HG03159 (cell line): ENCODE measurements around the gene DIRAS1.
"Not testable (repeated sequence)": the region's sequence is repeated elsewhere in the genome, so short reads cannot be mapped to it uniquely, and the experiment has no call there.

Experiments used
- ATAC-seq: cut with Tn5 transposase; IDR thresholded peaks from one replicate; pipeline ENCODE4 v1.9.1; 2021; ENCODE audit warnings: mild to moderate bottlenecking, moderate library complexity; ENCODE audit not compliant: unreplicated experiment

Gene DIRAS1

DNA sequence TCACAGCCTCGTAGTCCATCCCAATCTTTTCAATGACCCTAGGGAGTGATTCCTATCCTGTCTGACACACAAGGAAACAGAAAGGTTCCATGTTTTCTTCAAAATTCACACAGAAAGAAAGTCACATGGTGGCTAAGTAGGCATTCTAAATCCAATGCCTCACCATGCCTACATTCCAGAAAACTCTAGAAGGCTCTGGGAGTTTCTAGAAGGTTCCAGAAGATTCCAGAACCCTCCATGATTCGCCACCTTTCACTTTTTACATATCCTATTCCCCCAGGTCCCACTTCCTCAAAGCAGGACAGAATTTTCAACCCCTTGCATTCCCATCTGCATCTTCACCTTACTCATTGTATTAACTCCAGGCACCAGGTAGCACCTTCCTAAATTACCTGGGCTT lies 41.7 kb downstream of the DIRAS1 start:
- no peak for ATAC-seq

DNA sequence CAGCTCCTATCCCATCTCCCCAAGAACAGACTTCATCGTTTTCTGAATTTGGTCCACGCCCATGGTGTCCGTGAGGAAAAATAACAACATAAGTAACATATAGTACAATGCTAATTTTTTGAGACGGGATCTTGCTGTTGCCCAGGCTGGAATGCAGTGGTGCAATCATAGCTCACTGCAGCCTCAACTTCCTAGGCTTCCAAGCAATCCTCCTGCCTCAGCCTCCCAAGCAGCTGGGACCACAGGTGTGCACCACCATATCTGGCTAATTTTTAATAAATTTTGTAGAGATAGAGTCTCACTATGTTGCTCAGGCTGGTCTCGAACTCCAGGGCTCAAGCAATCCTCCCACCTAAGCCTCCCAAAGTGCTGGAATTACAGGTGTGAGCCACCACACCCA lies 42.2 kb downstream of the DIRAS1 start:
- not testable (repeated sequence) for ATAC-seq

DNA sequence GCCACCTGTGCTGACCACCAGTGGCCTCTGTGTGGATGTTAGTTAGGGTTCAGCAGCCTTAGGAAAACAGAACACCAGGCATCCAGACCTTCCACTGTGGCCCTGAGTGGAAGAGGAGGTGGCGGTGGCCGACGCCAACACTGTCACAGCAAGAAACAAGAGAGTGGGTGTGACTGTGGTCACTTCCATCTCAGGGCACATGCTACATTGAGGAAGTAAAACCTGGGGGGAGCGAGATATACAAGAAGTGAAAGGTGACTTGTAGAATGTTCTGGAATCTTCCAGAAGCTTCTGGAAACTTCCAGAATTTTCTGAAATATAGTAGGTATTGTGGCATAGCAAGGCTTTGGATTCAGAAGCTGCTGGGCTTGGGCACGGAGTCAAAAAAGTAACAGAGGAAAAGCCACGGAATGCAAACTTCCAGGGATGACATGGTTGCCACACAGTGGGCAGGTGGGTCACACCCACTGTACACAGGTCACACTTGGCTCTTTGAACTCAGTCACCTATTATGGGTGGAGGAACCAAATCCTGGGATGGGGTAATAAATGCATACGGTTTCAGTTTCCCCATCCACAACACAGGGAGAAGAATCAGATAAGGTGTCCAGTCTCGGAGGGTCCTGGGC lies 43.0 kb downstream of the DIRAS1 start:
- ATAC-seq, result no peak

DNA sequence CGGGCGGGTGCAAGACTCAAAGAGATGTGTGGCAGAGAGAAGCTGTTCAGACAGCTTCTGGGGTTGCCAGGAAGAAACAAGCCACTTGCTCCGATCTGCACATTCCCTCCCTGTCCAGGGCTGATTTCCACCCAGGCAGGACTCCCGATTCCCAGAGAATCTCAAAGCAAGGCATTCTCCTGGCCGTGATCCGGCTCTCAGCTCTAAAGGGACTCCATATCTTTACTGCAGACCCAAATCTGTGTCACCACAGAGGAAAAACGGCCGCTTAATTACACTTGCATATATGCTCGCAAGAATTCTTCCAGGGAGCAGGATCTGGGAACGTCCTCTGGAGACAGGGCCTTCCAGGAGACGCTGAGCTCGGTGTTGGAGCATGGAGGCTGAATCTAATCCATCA lies 44.3 kb downstream of the DIRAS1 start:
- ATAC-seq, result no peak

DNA sequence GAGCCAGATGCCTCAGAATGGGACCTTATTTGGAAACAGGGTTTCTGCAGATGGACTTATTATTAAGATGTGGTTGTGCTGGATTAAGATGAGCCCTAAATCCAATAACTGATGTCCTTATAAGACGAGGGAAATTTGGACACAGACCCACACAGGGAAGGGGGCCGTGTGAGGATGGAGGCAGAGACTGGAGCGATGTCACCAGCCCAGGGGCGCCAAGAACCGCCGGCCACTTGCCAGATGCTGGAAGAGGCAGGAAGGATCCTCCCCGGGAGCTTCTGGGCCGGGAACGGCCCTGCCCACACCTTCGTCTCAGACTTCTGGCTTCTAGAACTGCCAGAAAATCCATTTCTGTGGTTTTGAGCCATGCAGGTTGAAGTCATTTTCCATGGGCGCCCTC lies 45.3 kb downstream of the DIRAS1 start:
- ATAC-seq, result no peak

DNA sequence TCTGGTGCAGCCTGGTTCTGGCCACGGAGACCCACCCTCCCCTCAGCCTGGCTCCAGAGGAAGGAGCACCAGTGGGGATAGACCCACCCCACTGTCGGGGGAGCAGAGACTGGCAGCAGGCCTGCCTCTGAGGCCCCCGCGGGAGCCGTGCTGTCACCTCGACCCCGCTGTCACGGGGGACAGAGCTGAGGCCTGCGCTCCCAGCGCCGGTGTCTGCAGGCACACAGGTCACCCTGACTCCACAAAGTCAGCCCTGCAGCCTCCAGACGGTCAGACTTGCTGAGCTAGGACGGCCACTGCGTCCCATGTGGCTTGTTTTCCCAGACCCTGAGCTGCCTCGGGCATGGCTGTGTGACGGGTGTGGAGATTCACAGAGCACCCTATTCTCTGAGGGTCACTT lies 51.0 kb downstream of the DIRAS1 start:
- ATAC-seq, result no peak

DNA sequence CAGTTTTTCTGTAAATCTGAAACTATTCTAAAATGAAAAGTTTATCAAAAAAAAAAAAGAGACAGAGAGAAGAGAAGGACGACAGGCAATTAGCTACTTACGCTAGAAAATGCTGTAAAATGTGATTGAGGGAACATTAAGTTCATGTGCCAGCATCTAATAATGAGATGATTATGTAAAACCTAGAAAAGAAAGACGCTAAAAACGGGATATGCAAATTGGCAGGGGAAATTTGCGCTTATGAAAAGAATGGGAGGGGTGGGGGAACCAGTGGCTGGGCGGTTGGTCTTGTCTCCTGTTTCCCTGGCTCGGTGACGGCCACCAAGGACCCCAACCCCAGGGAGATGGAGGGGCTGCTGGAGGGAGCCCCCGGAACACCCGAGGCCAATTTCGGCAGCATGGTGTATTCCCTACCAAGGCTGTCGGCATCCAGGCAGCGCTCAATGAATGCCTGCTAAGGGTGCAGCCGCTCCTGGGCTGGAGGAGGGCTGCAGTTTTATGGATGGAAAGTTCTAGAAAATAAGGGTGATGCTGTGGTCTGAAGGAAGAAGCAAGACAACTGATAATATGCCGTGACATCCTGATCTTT lies 52.9 kb downstream of the DIRAS1 start:
- no peak for ATAC-seq

DNA sequence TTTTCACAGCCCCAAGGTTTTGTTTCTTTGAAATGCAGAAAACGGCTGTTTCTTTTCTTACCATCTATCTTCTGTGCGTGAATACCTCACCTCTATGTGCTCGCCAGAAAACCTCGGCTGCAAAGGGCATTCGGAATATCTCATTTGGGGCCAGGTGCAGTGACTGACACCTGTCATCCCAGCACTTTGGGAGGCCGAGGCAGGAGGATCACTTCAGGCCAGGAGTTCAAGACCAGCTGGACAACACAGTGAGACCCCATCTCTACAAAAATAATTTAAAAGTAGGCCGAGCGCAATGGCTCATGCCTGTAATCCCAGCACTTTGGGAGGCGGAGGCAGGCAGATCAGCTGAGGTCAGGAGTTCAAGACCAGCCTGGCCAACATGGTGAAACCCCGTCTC lies 53.8 kb downstream of the DIRAS1 start:
- not testable (repeated sequence) for ATAC-seq

DNA sequence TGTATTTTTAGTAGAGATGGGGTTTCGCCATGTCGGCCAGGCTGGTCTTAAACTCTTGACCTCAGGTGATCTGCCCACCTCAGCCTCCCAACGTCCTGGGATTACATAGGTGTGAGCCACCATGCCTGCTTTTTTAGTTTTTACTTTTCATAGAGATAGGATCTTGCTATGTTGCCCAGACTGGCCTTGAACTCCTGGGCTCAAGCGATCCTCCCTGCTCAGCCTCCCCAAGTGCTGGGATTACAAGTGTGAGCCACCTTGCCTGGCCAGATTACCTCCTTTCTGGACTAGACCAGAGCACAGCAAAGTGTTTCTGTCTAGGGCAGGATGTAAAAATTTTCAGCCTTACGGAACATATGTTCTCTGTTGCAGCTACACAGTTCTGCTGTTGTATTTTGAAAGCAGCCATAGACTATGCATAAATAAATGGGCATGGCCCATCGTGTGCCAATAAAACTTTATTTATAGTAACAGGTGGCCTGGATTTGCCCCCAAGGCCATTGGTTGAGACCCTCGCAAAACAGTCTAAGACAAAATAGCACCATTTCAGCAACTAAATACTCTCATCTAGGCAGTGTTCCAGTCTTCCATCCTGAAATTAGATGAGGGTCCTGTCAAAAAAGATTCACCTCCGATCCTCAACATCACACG lies 54.7 kb downstream of the DIRAS1 start:
- ATAC-seq, result no peak

DNA sequence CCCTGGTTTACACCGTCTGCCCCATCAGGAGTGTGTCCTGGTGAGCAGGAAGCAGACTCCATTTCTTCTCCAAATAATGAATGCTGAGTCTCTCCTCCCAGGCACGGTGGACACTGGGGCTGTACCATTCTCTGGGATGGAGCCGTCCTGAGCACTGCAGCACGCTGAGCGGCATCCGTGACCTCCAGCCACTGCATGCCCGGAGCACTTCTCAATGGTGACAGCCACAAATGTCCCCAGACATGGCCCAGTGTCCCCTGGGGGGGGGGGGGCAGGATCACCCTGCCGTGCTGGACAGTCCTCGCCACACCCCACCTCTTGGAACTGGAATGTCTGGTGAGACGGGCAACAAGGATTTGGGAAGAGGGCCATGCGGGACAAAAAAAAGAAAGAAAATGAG lies 56.1 kb downstream of the DIRAS1 start:
- no peak for ATAC-seq
